ENCODE measurements around the gene CD200R1L. TPM values are rescaled to one million over a fixed set of nuclear protein-coding genes. Genes with fewer than 3 reads are reported as not detected.

CD200R1L gene, protein sequence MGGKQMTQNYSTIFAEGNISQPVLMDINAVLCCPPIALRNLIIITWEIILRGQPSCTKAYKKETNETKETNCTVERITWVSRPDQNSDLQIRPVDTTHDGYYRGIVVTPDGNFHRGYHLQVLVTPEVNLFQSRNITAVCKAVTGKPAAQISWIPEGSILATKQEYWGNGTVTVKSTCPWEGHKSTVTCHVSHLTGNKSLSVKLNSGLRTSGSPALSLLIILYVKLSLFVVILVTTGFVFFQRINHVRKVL
- total RNA-seq, result under 0.01 TPM in 1 of 2 replicates, not detected in the other

DNA sequence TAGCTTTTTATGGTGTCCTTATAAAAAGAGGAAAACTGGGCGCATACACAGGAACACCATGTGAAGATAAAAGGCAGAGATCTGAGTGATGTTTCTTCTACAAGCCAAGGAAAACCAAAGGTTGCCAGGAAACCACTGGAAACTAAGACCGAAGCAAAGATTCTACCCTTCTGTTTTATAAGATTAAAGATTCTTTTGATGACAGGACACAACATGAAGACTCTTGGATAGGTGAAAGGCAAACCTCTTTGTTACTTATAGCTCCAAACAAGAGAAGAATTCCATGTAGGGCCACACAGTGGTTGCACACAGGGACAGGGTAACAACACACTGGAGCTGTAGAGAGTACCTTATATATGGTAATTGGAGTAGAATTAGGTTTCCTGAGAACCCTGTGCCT, at the start of gene CD200R1L:
CD200R1L (minus strand) TSS at position 101 of the 400 bp plus-strand sequence. CDS start 17,497 bp downstream, outside the sequence.

Other genes with a start within 250 kb of the CD200R1L start
- gene CCDC80, start 205.7 kb downstream of the CD200R1L start, total RNA-seq, result 281 and 1,910 TPM in 2 replicates
- 0.09 and 0.16 TPM in 2 replicates for gene CD200R1, start 128.2 kb upstream of the CD200R1L start, total RNA-seq
- gene GTPBP8, start 144.1 kb upstream of the CD200R1L start, total RNA-seq, result 25.5 and 28.2 TPM in 2 replicates

Data from bronchial smooth muscle cell (primary cell).